ENCODE data around the gene CASKIN1.

Gene CASKIN1

GRCh38 chr16:2188395-2188794 is 8.0 kb downstream of the CASKIN1 start:
- no peak for DNase-seq (ENCODE audit: low spot score)
- no peak for TF ChIP-seq CTCF (IDR thresholded peaks at IDR 0.05)
- no peak overlapping the region for H3K4me3 ChIP-seq
- H3K27ac ChIP-seq: no peak overlapping the region

DNA sequence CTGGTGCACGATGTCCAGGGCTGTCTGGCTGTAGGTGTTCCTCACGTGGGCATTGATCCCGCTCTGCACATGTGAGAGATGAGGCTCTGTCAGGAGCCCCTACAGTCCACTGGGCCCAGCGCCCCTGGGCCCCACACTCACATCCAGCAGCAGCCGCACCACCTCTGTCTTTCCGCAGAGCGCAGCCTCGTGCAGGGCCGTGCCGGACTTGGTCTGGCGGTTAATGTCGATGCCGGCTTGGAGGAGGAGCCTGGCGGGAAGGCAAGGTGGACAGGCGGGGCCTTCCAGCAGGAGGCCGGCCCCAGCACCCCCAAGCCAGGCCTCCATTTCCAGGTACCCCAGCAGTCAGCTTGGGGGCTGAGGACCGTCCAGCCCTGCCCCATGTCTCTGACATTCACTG is 9.2 kb downstream of the CASKIN1 start:
- H3K27ac ChIP-seq: no peak overlapping the region
- no peak for TF ChIP-seq CTCF (IDR thresholded peaks at IDR 0.05)
- no peak overlapping the region for H3K4me3 ChIP-seq
- DNase-seq (ENCODE audit: low spot score): no peak

GRCh38 chr16:2186505-2186904 is 9.9 kb downstream of the CASKIN1 start:
- TF ChIP-seq CTCF (IDR thresholded peaks at IDR 0.05): no peak
- no peak overlapping the region for H3K4me3 ChIP-seq
- H3K27ac ChIP-seq: no peak overlapping the region
- no peak for DNase-seq (ENCODE audit: low spot score)

GRCh38 chr16:2186064-2186463 is 10.3 kb downstream of the CASKIN1 start:
- no peak for DNase-seq (ENCODE audit: low spot score)
- Histone ChIP-seq H3K27ac (no peak overlapping the region), H3K4me3 (no peak overlapping the region)
- no peak for TF ChIP-seq CTCF (IDR thresholded peaks at IDR 0.05)

- no peak for DNase-seq (ENCODE audit: low spot score)
- TF ChIP-seq CTCF (IDR thresholded peaks at IDR 0.05): no peak
- H3K27ac ChIP-seq: no peak overlapping the region
- no peak overlapping the region for H3K4me3 ChIP-seq
Measured at GRCh38 chr16:2184962-2185361, 11.4 kb downstream of the CASKIN1 start.

GRCh38 chr16:2184346-2184745 is 12.1 kb downstream of the CASKIN1 start:
- Histone ChIP-seq H3K4me3 (no peak overlapping the region), H3K27ac (no peak overlapping the region)
- no peak for TF ChIP-seq CTCF (IDR thresholded peaks at IDR 0.05)
- DNase-seq (ENCODE audit: low spot score): no peak

DNA sequence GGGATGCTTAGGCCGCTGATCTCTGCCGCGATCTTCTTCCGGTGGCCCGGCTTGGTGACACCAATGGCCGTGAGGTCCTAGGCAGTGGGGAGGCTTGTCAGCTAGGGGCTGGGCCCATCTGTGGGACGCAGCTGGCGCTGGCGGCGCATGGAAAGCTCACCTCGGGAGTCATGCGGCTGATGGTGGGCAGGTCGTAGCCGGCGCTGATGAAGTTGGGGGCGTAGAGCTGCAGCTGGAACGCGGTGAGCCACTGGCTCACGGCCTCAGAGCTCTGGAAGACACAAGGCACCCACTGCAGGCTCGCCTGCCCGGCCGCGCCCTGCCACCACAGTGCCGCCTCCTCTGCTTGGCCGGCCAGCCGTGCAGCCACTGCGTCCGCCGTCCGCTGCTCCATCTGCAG is 12.7 kb downstream of the CASKIN1 start:
- Histone ChIP-seq H3K27ac (no peak overlapping the region), H3K4me3 (no peak overlapping the region)
- DNase-seq (ENCODE audit: low spot score): no peak
- no peak for TF ChIP-seq CTCF (IDR thresholded peaks at IDR 0.05)
